H9 (cell line): ENCODE results near the gene TAF1C. TPM values are rescaled to one million over a fixed set of nuclear protein-coding genes. Genes with fewer than 3 reads are reported as not detected.

ENCODE experiments used
- DNase-seq: peaks from one replicate; pipeline ENCODE4 v3.0.0-alpha.2; 2017
- H2AFZ ChIP-seq: one replicate; pipeline ENCODE4 v1.6.1; 2013; ENCODE audit warnings: mild to moderate bottlenecking, low read length, control low read depth, moderate library complexity
- H2AK5ac ChIP-seq: 2 replicates; pipeline ENCODE4 v1.6.1; 2013; ENCODE audit warnings: low read length, control low read depth, mixed read lengths; ENCODE audit not compliant: insufficient read length
- H2BK120ac ChIP-seq: one replicate; pipeline ENCODE4 v1.6.1; 2013; ENCODE audit warnings: low read depth, mild to moderate bottlenecking, low read length, control low read depth, inconsistent platforms; ENCODE audit not compliant: poor library complexity, severe bottlenecking
- H2BK12ac ChIP-seq: 2 replicates; pipeline ENCODE4 v1.6.1; 2013; ENCODE audit warnings: low read length, control low read depth, mixed read lengths, low read depth; ENCODE audit not compliant: insufficient read length
- H2BK15ac ChIP-seq: 2 replicates; pipeline ENCODE4 v1.6.1; 2013; ENCODE audit warnings: low read depth, low read length, control low read depth
- H2BK20ac ChIP-seq: one replicate; pipeline ENCODE4 v1.6.1; 2013; ENCODE audit warnings: low read depth, mild to moderate bottlenecking, low read length, control low read depth, inconsistent platforms; ENCODE audit not compliant: poor library complexity, severe bottlenecking
- H2BK5ac ChIP-seq: 2 replicates; pipeline ENCODE4 v1.6.1; 2013; ENCODE audit warnings: low read length, control low read depth, mixed read lengths; ENCODE audit not compliant: insufficient read length
- H3K14ac ChIP-seq: 2 replicates; pipeline ENCODE4 v1.6.1; 2013; ENCODE audit warnings: low read length, control low read depth; ENCODE audit not compliant: insufficient read depth
- H3K18ac ChIP-seq: 2 replicates; pipeline ENCODE4 v1.6.1; 2013; ENCODE audit warnings: low read depth, mild to moderate bottlenecking, mixed read lengths, low read length, control low read depth; ENCODE audit not compliant: insufficient read length
- H3K23ac ChIP-seq: 2 replicates; pipeline ENCODE4 v1.6.1; 2013; ENCODE audit warnings: low read length, control low read depth, mixed read lengths, low read depth; ENCODE audit not compliant: insufficient read length
- H3K23me2 ChIP-seq: 2 replicates; pipeline ENCODE4 v1.6.1; 2013; ENCODE audit warnings: low read depth, mild to moderate bottlenecking, mixed read lengths, low read length, control low read depth; ENCODE audit not compliant: insufficient read length, poor library complexity, severe bottlenecking
- H3K27ac ChIP-seq: 2 replicates; pipeline ENCODE4 v1.5.1; 2013; ENCODE audit warnings: low read length, control low read depth, mixed read lengths, low read depth; ENCODE audit not compliant: insufficient read length
- H3K27me3 ChIP-seq: 2 replicates; pipeline ENCODE4 v1.6.1; 2013; ENCODE audit warnings: low read length, control low read depth, inconsistent platforms; ENCODE audit not compliant: insufficient read depth
- H3K4ac ChIP-seq: 2 replicates; pipeline ENCODE4 v1.6.1; 2013; ENCODE audit warnings: low read depth, mild to moderate bottlenecking, control low read depth, inconsistent platforms, low read length, moderate library complexity
- H3K4me1 ChIP-seq: 2 replicates; pipeline ENCODE4 v1.6.1; 2013; ENCODE audit warnings: low read length, control low read depth, inconsistent platforms; ENCODE audit not compliant: insufficient read depth
- H3K4me2 ChIP-seq: 2 replicates; pipeline ENCODE4 v1.6.1; 2013; ENCODE audit warnings: low read length, control low read depth, mixed read lengths; ENCODE audit not compliant: insufficient read length, insufficient read depth
- H3K56ac ChIP-seq: 2 replicates; pipeline ENCODE4 v1.6.1; 2013; ENCODE audit warnings: low read depth, mild to moderate bottlenecking, mixed read lengths, low read length, control low read depth; ENCODE audit not compliant: insufficient read length
- H3K79me1 ChIP-seq: 2 replicates; pipeline ENCODE4 v1.6.1; 2013; ENCODE audit warnings: low read depth, mild to moderate bottlenecking, moderate library complexity, low read length, control low read depth, inconsistent platforms; ENCODE audit not compliant: insufficient read depth, poor library complexity, severe bottlenecking
- H3K79me2 ChIP-seq: 2 replicates; pipeline ENCODE4 v1.6.1; 2013; ENCODE audit warnings: low read length, control low read depth, inconsistent platforms; ENCODE audit not compliant: insufficient read depth
- H3K9ac ChIP-seq: 2 replicates; pipeline ENCODE4 v1.6.1; 2013; ENCODE audit warnings: low read length, control low read depth, mixed read lengths; ENCODE audit not compliant: insufficient read length; ENCODE audit errors: extremely low read depth
- H3K9me3 ChIP-seq: one replicate; pipeline ENCODE4 v1.6.1; 2013; ENCODE audit warnings: low read depth, low read length, inconsistent platforms; ENCODE audit not compliant: control insufficient read depth
- H3T11ph ChIP-seq: one replicate; pipeline ENCODE4 v1.6.1; 2013; ENCODE audit warnings: mild to moderate bottlenecking, low read length, control low read depth, inconsistent platforms
- H4K20me1 ChIP-seq: one replicate; pipeline ENCODE4 v1.6.1; 2013; ENCODE audit not compliant: control insufficient read depth, insufficient read length, insufficient read depth
- H4K5ac ChIP-seq: 2 replicates; pipeline ENCODE4 v1.6.1; 2013; ENCODE audit warnings: low read depth, mild to moderate bottlenecking, mixed read lengths, low read length, control low read depth; ENCODE audit not compliant: insufficient read length
- H4K8ac ChIP-seq: replicated peaks from 2 replicates; pipeline ENCODE4 v1.6.1; 2013; ENCODE audit warnings: low read length, control low read depth, mixed read lengths, low read depth; ENCODE audit not compliant: insufficient read length
- H4K91ac ChIP-seq: 2 replicates; pipeline ENCODE4 v1.6.1; 2013; ENCODE audit warnings: low read depth, mild to moderate bottlenecking, moderate library complexity, mixed read lengths, low read length, control low read depth; ENCODE audit not compliant: insufficient read length
- H3K27ac Mint-ChIP-seq, 3 experiments: 2 replicates in 2 of 3; 3 replicates in 1 of 3; pipeline ENCODE4 v1.8.0; 2020 to 2021; ENCODE audit warnings: mixed read lengths in 3 of 3, mild to moderate bottlenecking in 1 of 3, moderate library complexity in 1 of 3
- H3K27me3 Mint-ChIP-seq: 2 replicates; pipeline ENCODE4 v1.8.0; 2021; ENCODE audit warnings: low read depth, mild to moderate bottlenecking, moderate library complexity, mixed read lengths
- H3K36me3 Mint-ChIP-seq, 3 experiments: 2 replicates in 2 of 3; 3 replicates in 1 of 3; pipeline ENCODE4 v1.8.0; 2020 to 2021; ENCODE audit warnings: low read depth in 3 of 3, mixed read lengths in 3 of 3; ENCODE audit not compliant: insufficient read depth in 1 of 3
- H3K4me1 Mint-ChIP-seq, 2 experiments: 2 replicates each; pipeline ENCODE4 v1.8.0; 2020; ENCODE audit warnings: mixed read lengths in 2 of 2
- H3K4me3 Mint-ChIP-seq, 2 experiments: 2 replicates in 1 of 2; 3 replicates in 1 of 2; pipeline ENCODE4 v1.8.0; 2020 to 2021; ENCODE audit warnings: mild to moderate bottlenecking in 2 of 2, mixed read lengths in 2 of 2, moderate library complexity in 1 of 2
- H3K9me3 Mint-ChIP-seq, 2 experiments: 2 replicates in 1 of 2; 3 replicates in 1 of 2; pipeline ENCODE4 v1.8.0; 2020; ENCODE audit warnings: mild to moderate bottlenecking in 2 of 2, mixed read lengths in 2 of 2, moderate library complexity in 1 of 2
- CTCF ChIP-seq: fragments of 200-600 bp; sonication (generic); conservative IDR thresholded peaks from 3 replicates; pipeline ENCODE4 v1.8.0; 2021; ENCODE audit warnings: antibody characterized with exemption, mild to moderate bottlenecking
- WGBS: extraction: QIAGEN DNeasy Blood & Tissue Kit; methylation state at CpG from one replicate; pipeline ENCODE4 v1.1.7; 2013; ENCODE audit warnings: missing lambda C conversion rate, low lambda C conversion rate, mixed read lengths; ENCODE audit not compliant: insufficient read length; ENCODE audit errors: extremely low coverage; 5-methylcytosine and 5-hydroxymethylcytosine counted together
- total RNA-seq: library from RNA; stranded (reverse); gene quantifications from 2 replicates; pipeline ENCODE4 v1.2.1, GENCODE V29; 2021

The TAF1C gene
- total RNA-seq, 1 experiment from 2014 or later = 78.6 TPM

GRCh38 chr16:84166796-84167695 lies 19.8 kb downstream of the TAF1C start:
- no peaks in the 10 kb centered on the region for H3K4me1 ChIP-seq
- Mint-ChIP-seq H3K36me3 (no peaks in the 10 kb centered on the region), H3K9me3 (no peaks in the 10 kb centered on the region), H3K27ac (0 out of 7 replicates have a peak overlapping the region, but pooled peaks of 1 of the 3 experiments have one; percentile 35), H3K27me3 (peaks cover 5% of the 10 kb centered on the region), H3K4me1 (peaks cover 0 to 2% of the 10 kb centered on the region in 2 experiments; a peak in 2 of 4 replicates), H3K4me3 (no peak overlapping the region)
- H2BK12ac ChIP-seq = no peak overlapping the region
- H2BK15ac ChIP-seq = no peak overlapping the region
- H4K8ac ChIP-seq = no peak overlapping the region
- peak overlapping the region; percentile 97 for H2AFZ ChIP-seq
- H3K27me3 ChIP-seq = no peaks in the 10 kb centered on the region
- H3K79me1 ChIP-seq = no peaks in the 10 kb centered on the region
- no peak overlapping the region for H3K14ac ChIP-seq
- no peak for TF ChIP-seq CTCF
- H4K91ac ChIP-seq = no peak overlapping the region
- no peaks in the 10 kb centered on the region for H3K23me2 ChIP-seq
- no peak overlapping the region for H2BK20ac ChIP-seq
- WGBS = no CpG with 5 or more reads among the region's 13 CpGs
- H2BK5ac ChIP-seq = no peak overlapping the region
- no peaks in the 10 kb centered on the region for H4K20me1 ChIP-seq
- H3K4me2 ChIP-seq = no peak overlapping the region
- no peak overlapping the region for H3K23ac ChIP-seq
- no peak overlapping the region for H3K4ac ChIP-seq
- no peak overlapping the region for H3K56ac ChIP-seq
- H3K27ac ChIP-seq = no peak overlapping the region
- no peak overlapping the region for H3K9ac ChIP-seq
- no peaks in the 10 kb centered on the region for H3K79me2 ChIP-seq
- no peak overlapping the region for H3K18ac ChIP-seq
- H3K9me3 ChIP-seq = no peaks in the 10 kb centered on the region
- H4K5ac ChIP-seq = no peak overlapping the region
- no peak overlapping the region for H3T11ph ChIP-seq
- H2BK120ac ChIP-seq = no peak overlapping the region
- no peak for DNase-seq
- H2AK5ac ChIP-seq = no peak overlapping the region
